LNCAP (cell line): ENCODE measurements around the gene CCNI2.

ENCODE experiments used
- CTCF ChIP-seq: fragments of 450-650 bp; IDR thresholded peaks from 2 replicates; pipeline ENCODE4 v1.5.1; 2017; ENCODE audit warnings: mild to moderate bottlenecking

Gene CCNI2

GRCh38 chr5:132780577-132780976, 33.4 kb downstream of the CCNI2 start:
- TF ChIP-seq CTCF, result no peak

- TF ChIP-seq CTCF, result no peak
Observed at GRCh38 chr5:132781029-132781428, 33.8 kb downstream of the CCNI2 start.

DNA sequence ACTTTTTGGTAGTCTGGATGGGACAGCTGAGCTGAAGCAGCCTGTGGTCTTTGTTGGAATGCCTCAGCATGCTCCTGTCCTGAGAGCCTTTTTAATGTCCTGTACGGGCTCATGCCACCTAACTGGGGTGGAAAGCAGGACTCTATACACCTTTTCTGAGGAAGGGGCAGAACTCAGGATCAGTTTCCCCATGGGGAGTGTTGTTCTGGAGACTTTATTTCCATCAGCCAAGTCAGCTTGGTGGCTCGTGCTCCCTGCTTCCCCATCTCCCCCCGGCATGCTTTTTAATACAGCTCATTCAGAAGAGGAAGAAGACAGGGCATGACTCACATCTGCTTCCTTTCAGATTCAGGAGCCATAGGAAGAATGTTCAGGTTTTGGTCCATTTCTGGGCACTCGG, 34.9 kb downstream of the CCNI2 start:
- no peak for TF ChIP-seq CTCF

GRCh38 chr5:132785365-132785764, 38.1 kb downstream of the CCNI2 start:
- TF ChIP-seq CTCF, result no peak

DNA sequence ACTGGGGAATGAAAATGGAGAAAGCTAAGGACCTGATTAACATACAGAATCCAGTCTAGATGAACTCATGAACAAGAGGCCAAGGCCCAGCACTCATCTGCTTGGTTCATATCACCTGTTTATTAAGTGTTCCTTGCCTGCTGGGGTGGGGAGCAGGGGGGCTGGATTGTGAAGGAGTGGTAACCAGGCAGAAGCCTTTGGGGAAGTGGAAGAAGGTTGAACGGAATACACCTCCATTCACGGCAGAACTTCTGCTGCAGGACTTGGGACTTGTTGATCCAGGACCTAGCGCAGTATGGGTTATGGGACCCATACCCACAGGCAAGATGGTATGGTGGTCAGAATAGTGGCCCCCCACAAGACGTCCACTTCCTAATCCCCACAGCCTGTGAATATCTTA, 38.6 kb downstream of the CCNI2 start:
- TF ChIP-seq CTCF, result no peak

DNA sequence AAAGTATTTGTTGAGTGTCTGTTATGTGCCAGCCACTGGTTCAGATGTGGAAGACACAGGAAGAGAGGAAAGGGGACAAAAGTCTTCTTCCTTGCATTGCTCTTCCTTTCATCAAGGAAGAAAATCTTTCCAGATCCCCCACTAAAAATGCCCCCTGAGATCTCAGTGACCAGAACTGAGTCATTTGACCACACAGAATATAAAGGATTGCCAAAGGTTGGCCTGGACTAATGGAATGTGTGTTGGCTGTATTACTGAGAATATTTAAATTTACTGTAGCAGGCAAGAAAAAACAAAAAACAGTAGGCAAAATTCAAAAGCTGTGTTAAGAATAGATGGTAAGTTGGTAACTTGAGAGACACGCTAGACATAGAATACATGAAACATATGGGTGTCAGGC, 39.9 kb downstream of the CCNI2 start:
- TF ChIP-seq CTCF, result no peak

GRCh38 chr5:132788508-132788907, 41.3 kb downstream of the CCNI2 start:
- TF ChIP-seq CTCF, result no peak
